Measurements from ENCODE around the gene CNOT8.

CNOT8 gene

DNA sequence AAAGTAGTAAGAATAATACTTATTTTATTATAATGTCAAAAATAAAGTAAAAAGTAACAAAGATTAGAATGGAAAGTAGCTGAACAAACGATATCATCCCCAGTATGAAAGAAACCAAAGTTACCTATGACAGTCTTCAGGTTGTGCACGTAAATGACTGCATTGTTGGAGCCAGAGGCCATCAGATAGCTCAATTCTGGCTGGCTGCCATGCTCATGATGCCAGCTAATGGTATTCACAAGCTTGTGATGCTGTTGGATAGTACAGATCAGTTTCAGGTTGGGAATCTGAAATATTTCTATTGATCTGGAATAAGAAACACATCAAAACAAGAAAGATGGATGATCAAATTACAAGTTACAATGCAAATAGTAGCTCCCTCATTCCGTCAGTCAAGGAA lies 58.4 kb downstream of the CNOT8 start:
- H3K9me3 ChIP-seq (ENCODE audit: control insufficient read depth, low read length), result no peaks in the 10 kb centered on the region
- H2AFZ ChIP-seq, result no peak overlapping the region
- H3K4me1 ChIP-seq, result no peaks in the 10 kb centered on the region
- H3K4me3 ChIP-seq (ENCODE audit: low read depth, low read length), result no peak overlapping the region
- no peak for TF ChIP-seq CTCF (IDR thresholded peaks at IDR 0.05)
- H3K79me2 ChIP-seq, result no peaks in the 10 kb centered on the region
- H3K9ac ChIP-seq, result no peak overlapping the region
- H3K27me3 ChIP-seq (ENCODE audit: control insufficient read depth, insufficient read depth, low read length), result no peaks in the 10 kb centered on the region
- no peak overlapping the region for H3K4me2 ChIP-seq (ENCODE audit: low read length)
- H3K27ac ChIP-seq, result no peak overlapping the region
- H3K36me3 ChIP-seq (ENCODE audit: control insufficient read depth, insufficient read depth, low read length), result no peaks in the 10 kb centered on the region

GRCh38 chr5:154917757-154918156 lies 59.3 kb downstream of the CNOT8 start:
- no peak overlapping the region for H2AFZ ChIP-seq
- no peaks in the 10 kb centered on the region for H3K4me1 ChIP-seq
- no peaks in the 10 kb centered on the region for H3K36me3 ChIP-seq (ENCODE audit: control insufficient read depth, insufficient read depth, low read length)
- H3K9ac ChIP-seq, result no peak overlapping the region
- no peaks in the 10 kb centered on the region for H3K27me3 ChIP-seq (ENCODE audit: control insufficient read depth, insufficient read depth, low read length)
- TF ChIP-seq CTCF (IDR thresholded peaks at IDR 0.05), result no peak
- no peak overlapping the region for H3K27ac ChIP-seq
- no peak overlapping the region for H3K4me2 ChIP-seq (ENCODE audit: low read length)
- H3K4me3 ChIP-seq (ENCODE audit: low read depth, low read length), result no peak overlapping the region
- H3K79me2 ChIP-seq, result no peaks in the 10 kb centered on the region
- H3K9me3 ChIP-seq (ENCODE audit: control insufficient read depth, low read length), result no peaks in the 10 kb centered on the region

DNA sequence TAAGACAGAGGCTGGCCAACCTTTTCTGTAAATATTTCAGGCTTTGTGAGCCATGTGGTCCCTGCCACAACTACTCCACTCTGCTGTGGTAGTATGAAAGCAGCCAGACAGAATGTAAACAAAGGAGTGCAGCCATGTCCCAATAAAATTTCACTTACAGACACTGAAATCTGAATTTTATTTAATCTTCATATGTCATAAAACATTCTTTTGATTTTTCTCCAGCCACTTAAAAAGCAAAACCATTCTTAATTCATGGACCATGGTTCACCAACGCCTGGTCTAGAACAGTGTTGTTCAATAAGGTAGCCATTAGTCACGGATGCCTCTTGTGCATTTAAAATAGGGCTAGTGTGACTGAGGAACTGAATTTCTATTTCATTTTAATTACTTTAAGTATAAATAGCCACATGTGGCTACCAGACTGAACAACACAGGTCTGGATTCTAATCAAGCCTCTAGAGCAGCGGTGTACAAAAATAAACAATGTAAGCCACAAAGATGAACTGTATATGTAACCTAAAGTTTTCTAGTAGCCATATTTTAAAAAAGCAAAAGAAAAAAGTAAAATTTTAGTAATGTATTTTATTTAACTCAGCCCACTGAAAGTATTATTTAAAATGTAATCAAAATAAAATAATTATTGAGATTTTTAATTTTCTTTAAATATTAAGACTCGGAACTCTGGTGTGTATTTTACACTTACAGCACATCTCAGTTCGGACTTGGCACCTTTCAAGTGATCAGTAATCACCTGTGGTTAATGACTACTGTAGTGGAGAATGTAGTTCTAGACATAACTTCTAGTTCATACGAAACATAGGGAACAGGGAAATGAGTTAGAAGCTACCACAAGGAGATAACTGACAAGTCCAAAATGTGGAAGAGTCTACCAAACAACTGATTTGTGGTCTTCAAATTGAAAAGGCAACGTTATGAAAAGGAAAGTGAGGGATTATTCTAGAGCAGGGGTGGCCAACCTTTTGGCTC lies 65.3 kb downstream of the CNOT8 start:
- Histone ChIP-seq H3K9me3 (ENCODE audit: control insufficient read depth, low read length) (no peaks in the 10 kb centered on the region), H3K4me3 (ENCODE audit: low read depth, low read length) (no peak overlapping the region), H3K36me3 (ENCODE audit: control insufficient read depth, insufficient read depth, low read length) (no peaks in the 10 kb centered on the region), H3K79me2 (no peaks in the 10 kb centered on the region), H3K27ac (no peak overlapping the region), H2AFZ (no peak overlapping the region), H3K9ac (no peak overlapping the region), H3K4me1 (no peaks in the 10 kb centered on the region), H3K4me2 (ENCODE audit: low read length) (no peak overlapping the region), H3K27me3 (ENCODE audit: control insufficient read depth, insufficient read depth, low read length) (no peaks in the 10 kb centered on the region)
- no peak for TF ChIP-seq CTCF (IDR thresholded peaks at IDR 0.05)

Measured in parathyroid adenoma (tissue), 2 donors.